ENCODE results near the gene KLHDC3.
A peak's percentile ranks its signal among the peaks of the same experiment; 100 is the strongest.

KLHDC3 gene

GRCh38 chr6:43013843-43014433 is at the start of gene KLHDC3, which contains the start of gene MEA1:
Gene KLHDC3 (plus strand): TSS chr6:43014249. CDS start chr6:43017193, 2,944 bp downstream.
Gene MEA1 (minus strand): TSS chr6:43013946. CDS start chr6:43013813, 133 bp downstream.
- DNase-seq (ENCODE audit: low read depth): peak; percentile 99

- no peak for DNase-seq (ENCODE audit: low read depth)
Observed at GRCh38 chr6:42966571-42966970, 47.5 kb upstream of the KLHDC3 start.

- DNase-seq (ENCODE audit: low read depth): no peak
Observed at GRCh38 chr6:42967228-42967627, 46.8 kb upstream of the KLHDC3 start.

- DNase-seq (ENCODE audit: low read depth): no peak
Observed at GRCh38 chr6:42968126-42968701, 45.8 kb upstream of the KLHDC3 start.

GRCh38 chr6:42968783-42969182 is 45.3 kb upstream of the KLHDC3 start:
- no peak for DNase-seq (ENCODE audit: low read depth)

- no peak for DNase-seq (ENCODE audit: low read depth)
Observed at GRCh38 chr6:42969431-42969830, 44.6 kb upstream of the KLHDC3 start.

GRCh38 chr6:42969934-42970333 is 44.1 kb upstream of the KLHDC3 start:
- DNase-seq (ENCODE audit: low read depth): no peak

- DNase-seq (ENCODE audit: low read depth): no peak
Observed at GRCh38 chr6:42970871-42971612, 43.0 kb upstream of the KLHDC3 start.

- DNase-seq (ENCODE audit: low read depth): no peak
Observed at GRCh38 chr6:42971746-42972327, 42.2 kb upstream of the KLHDC3 start.

GRCh38 chr6:42973926-42974325 is 40.1 kb upstream of the KLHDC3 start:
- DNase-seq (ENCODE audit: low read depth): no peak

GRCh38 chr6:42974919-42975505 is 39.0 kb upstream of the KLHDC3 start:
- DNase-seq (ENCODE audit: low read depth): no peak

- DNase-seq (ENCODE audit: low read depth): no peak
Observed at GRCh38 chr6:42978487-42978838, 35.6 kb upstream of the KLHDC3 start.

- peak; percentile 95 for DNase-seq (ENCODE audit: low read depth)
Observed at GRCh38 chr6:42978839-42979522, 35.1 kb upstream of the KLHDC3 start, which contains the start of gene PEX6. Gene PEX6 (minus strand): TSS chr6:42979181. CDS start chr6:42979150, 31 bp downstream.

- no peak for DNase-seq (ENCODE audit: low read depth)
Observed at GRCh38 chr6:42979523-42980177, 34.4 kb upstream of the KLHDC3 start.

GRCh38 chr6:42981836-42982235 is 32.2 kb upstream of the KLHDC3 start:
- no peak for DNase-seq (ENCODE audit: low read depth)

GRCh38 chr6:42984001-42984923 is 29.8 kb upstream of the KLHDC3 start, which contains the start of gene PPP2R5D:
Gene PPP2R5D (plus strand): TSS chr6:42984570. CDS start chr6:42984678, 108 bp downstream.
- peak; percentile 95 for DNase-seq (ENCODE audit: low read depth)

GRCh38 chr6:42984924-42985475 is 29.0 kb upstream of the KLHDC3 start:
- no peak for DNase-seq (ENCODE audit: low read depth)

GRCh38 chr6:42987533-42988451 is 26.3 kb upstream of the KLHDC3 start:
- DNase-seq (ENCODE audit: low read depth): no peak
